Activated T-cell treated with anti-CD3 and anti-CD28 coated beads, Interleukin-2, amount 50 U/mL, for 72 hours (primary cell): Measurements from ENCODE around the gene AVPR2. TPM values are rescaled to one million over a fixed set of nuclear protein-coding genes. Genes with fewer than 3 reads are reported as not detected.

Experiments used
- ATAC-seq, 2 donors: fragments of 150-1000 bp; cut with Tn5 transposase; replicated peaks in 1 of 2; 2 replicates each; pipeline ENCODE4 v1.10.0; 2021; ENCODE audit warnings: moderate library complexity in 2 of 2, mild to moderate bottlenecking in 1 of 2
- DNase-seq, 2 donors: peaks; one replicate each; pipeline ENCODE4 v3.0.0; 2021 to 2022; ENCODE audit warnings: mixed read lengths in 1 of 2
- H3K27ac Mint-ChIP-seq: one replicate; pipeline ENCODE4 v1.8.0; 2022; ENCODE audit warnings: mild to moderate bottlenecking, moderate library complexity, mixed read lengths
- H3K27me3 Mint-ChIP-seq: one replicate; pipeline ENCODE4 v1.8.0; 2022; ENCODE audit warnings: low read depth, mixed read lengths
- H3K36me3 Mint-ChIP-seq, 2 donors: one replicate each; pipeline ENCODE4 v1.8.0; 2022; ENCODE audit warnings: mixed read lengths in 2 of 2, mild to moderate bottlenecking in 1 of 2; ENCODE audit not compliant: insufficient read depth in 2 of 2
- H3K4me1 Mint-ChIP-seq: one replicate; pipeline ENCODE4 v1.8.0; 2022; ENCODE audit warnings: low read depth, mixed read lengths
- H3K4me3 Mint-ChIP-seq, 2 donors: one replicate each; pipeline ENCODE4 v1.8.0; 2022; ENCODE audit warnings: mild to moderate bottlenecking in 2 of 2, mixed read lengths in 2 of 2, moderate library complexity in 2 of 2
- H3K9me3 Mint-ChIP-seq, 2 donors: one replicate each; pipeline ENCODE4 v1.8.0; 2022; ENCODE audit warnings: mixed read lengths in 2 of 2
- total RNA-seq, 2 donors: library from RNA; stranded (reverse); gene quantifications; one replicate each; pipeline ENCODE4 v1.2.3, GENCODE V29; 2022

The AVPR2 gene
- total RNA-seq, 2 donors from 2014 or later = not detected

DNA sequence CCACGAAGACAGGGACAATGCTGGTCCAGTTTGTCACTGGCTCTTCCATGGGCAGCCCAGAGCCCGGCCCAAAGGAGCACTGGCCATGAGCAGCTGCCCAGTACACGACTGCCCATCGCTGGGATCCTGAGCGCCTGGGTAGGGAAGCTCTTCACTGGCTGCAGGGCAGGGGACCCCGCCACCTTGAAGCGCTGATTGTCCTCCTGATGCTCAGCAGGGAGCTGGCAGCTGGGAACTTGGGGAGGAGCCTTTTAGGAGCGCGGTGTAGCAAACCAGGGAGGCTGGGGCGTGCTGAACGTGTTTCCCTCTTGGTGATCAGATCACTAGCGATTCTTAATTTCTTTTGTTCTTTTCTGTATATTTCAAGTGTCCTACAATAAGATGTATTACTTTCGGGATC lies 20.3 kb upstream of the AVPR2 start:
- Mint-ChIP-seq H3K4me1 (peaks cover 7% of the 10 kb centered on the region), H3K27me3 (peaks cover 41% of the 10 kb centered on the region), H3K27ac (no peak overlapping the region), H3K4me3 (peak overlapping the region; percentile 39 to 66), H3K36me3 (no peaks in the 10 kb centered on the region), H3K9me3 (no peaks in the 10 kb centered on the region)
- DNase-seq (no peak), ATAC-seq (no peak)

DNA sequence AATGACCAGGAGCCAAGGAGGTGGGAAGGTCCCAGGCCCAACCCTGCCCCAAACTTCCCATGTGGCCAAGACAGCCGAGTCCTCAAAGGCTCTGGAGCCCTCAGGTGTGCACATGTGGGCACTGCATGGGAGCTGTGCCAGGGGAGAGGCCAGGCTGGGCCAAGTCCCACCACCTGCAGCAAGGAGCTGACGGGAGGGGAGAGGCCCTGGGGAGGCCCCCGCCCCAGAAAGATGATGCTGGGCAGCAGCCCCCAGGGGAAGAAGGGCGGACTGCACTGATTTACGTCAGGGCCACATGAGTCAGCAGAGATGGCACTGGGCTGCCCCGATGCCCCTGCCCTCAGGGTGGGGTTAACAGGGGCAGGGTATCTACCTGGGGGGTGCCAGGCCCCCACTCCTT lies 19.9 kb upstream of the AVPR2 start:
- Mint-ChIP-seq H3K27me3 (peaks cover 40% of the 10 kb centered on the region), H3K27ac (no peak overlapping the region), H3K4me3 (peak overlapping the region; percentile 61 to 66), H3K36me3 (no peaks in the 10 kb centered on the region), H3K4me1 (peaks cover 4% of the 10 kb centered on the region), H3K9me3 (no peaks in the 10 kb centered on the region)
- ATAC-seq = no peak
- DNase-seq = no peak

DNA sequence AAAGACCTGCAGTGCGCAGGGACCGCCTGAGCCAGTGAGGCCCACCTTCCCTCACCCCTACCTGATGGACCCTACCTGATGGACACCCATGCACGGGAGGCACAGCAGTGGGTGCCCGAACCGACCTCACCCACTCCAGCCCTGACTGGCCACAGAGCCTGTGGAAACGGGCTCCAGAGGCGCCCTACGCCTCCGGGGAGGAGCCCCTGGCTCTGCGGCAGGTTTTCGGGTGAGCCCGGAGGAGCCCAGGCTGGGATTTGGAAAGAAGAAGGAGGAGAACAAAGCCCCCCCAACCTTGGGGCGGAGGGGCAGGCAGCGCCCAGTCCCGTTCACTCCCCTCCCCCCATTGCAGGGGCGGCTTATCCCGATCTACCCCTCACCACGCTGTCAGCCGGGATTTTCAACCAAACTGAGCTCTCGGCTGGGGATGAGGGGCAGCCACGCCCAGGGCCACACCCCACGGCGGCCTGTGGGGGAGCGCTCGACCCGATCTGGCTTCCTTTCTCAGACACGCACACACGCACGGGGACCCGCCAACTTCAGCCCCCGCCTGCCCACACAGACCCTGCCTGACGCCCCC lies 19.2 kb upstream of the AVPR2 start:
- peak; percentile 48 to 55 for ATAC-seq
- Mint-ChIP-seq H3K27ac (no peak overlapping the region), H3K36me3 (no peaks in the 10 kb centered on the region), H3K27me3 (peaks cover 34% of the 10 kb centered on the region), H3K4me1 (peaks cover 4% of the 10 kb centered on the region), H3K9me3 (no peaks in the 10 kb centered on the region), H3K4me3 (peak overlapping the region; percentile 50 to 61)
- DNase-seq = no peak

- peaks cover 34% of the 10 kb centered on the region for H3K27me3 Mint-ChIP-seq
- no peaks in the 10 kb centered on the region for H3K36me3 Mint-ChIP-seq
- peak; percentile 21 to 30 for DNase-seq
- no peaks in the 10 kb centered on the region for H3K9me3 Mint-ChIP-seq
- no peak within 1 kb of the TSS for H3K27ac Mint-ChIP-seq
- H3K4me1 Mint-ChIP-seq = peaks cover 4% of the 10 kb centered on the region
- peak within 1 kb of the TSS; percentile 50 to 61 for H3K4me3 Mint-ChIP-seq
- peak; percentile 66 to 67 for ATAC-seq
These were observed 18.2 kb upstream of the AVPR2 start, which contains the start of gene L1CAM for GRCh38 chrX:153885968-153886903. Gene L1CAM (minus strand): TSS chrX:153886173. CDS start chrX:153875836, 10,337 bp downstream.

GRCh38 chrX:153886915-153887314 lies 17.6 kb upstream of the AVPR2 start:
- ATAC-seq (no peak), DNase-seq (no peak)
- H3K9me3 Mint-ChIP-seq = no peaks in the 10 kb centered on the region
- peak overlapping the region in 1 of 2 donors; percentile 47 for H3K4me3 Mint-ChIP-seq
- peaks cover 36% of the 10 kb centered on the region for H3K27me3 Mint-ChIP-seq
- H3K4me1 Mint-ChIP-seq = peaks cover 4% of the 10 kb centered on the region
- H3K36me3 Mint-ChIP-seq = no peaks in the 10 kb centered on the region
- H3K27ac Mint-ChIP-seq = no peak overlapping the region

DNA sequence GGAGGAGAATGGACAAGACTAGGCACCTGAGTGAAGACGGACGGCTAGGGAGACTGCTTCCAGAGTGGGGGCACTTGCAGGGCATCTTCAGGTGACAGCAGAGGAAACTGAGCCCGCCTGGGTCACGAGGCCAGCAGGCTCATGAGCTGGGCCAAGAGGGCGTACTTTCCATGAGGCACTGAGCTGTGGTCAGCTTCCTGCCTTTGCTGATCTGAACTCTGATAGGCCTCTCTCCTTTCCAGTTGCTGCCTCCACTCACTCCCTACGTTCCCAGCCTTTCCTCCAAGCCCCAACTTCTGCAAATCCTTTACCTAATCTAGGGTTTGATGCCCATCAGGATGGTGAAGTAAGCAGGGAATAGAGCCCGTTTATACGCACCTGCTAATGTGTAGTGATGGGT lies 17.1 kb upstream of the AVPR2 start:
- Mint-ChIP-seq H3K27me3 (peaks cover 40% of the 10 kb centered on the region), H3K27ac (no peak overlapping the region), H3K36me3 (no peaks in the 10 kb centered on the region), H3K9me3 (no peaks in the 10 kb centered on the region), H3K4me1 (peaks cover 4% of the 10 kb centered on the region), H3K4me3 (no peak overlapping the region)
- no peak for ATAC-seq
- no peak for DNase-seq

GRCh38 chrX:153888344-153888743 lies 16.1 kb upstream of the AVPR2 start:
- Mint-ChIP-seq H3K36me3 (no peaks in the 10 kb centered on the region), H3K27ac (no peak overlapping the region), H3K9me3 (no peaks in the 10 kb centered on the region), H3K27me3 (peaks cover 47% of the 10 kb centered on the region), H3K4me3 (no peak overlapping the region), H3K4me1 (peaks cover 4% of the 10 kb centered on the region)
- DNase-seq (no peak), ATAC-seq (no peak)

GRCh38 chrX:153889123-153889522 lies 15.3 kb upstream of the AVPR2 start:
- peaks cover 53% of the 10 kb centered on the region for H3K27me3 Mint-ChIP-seq
- ATAC-seq (no peak), DNase-seq (no peak)
- peaks cover 4% of the 10 kb centered on the region for H3K4me1 Mint-ChIP-seq
- no peaks in the 10 kb centered on the region for H3K36me3 Mint-ChIP-seq
- H3K9me3 Mint-ChIP-seq = no peaks in the 10 kb centered on the region
- no peak overlapping the region for H3K4me3 Mint-ChIP-seq
- H3K27ac Mint-ChIP-seq = no peak overlapping the region

DNA sequence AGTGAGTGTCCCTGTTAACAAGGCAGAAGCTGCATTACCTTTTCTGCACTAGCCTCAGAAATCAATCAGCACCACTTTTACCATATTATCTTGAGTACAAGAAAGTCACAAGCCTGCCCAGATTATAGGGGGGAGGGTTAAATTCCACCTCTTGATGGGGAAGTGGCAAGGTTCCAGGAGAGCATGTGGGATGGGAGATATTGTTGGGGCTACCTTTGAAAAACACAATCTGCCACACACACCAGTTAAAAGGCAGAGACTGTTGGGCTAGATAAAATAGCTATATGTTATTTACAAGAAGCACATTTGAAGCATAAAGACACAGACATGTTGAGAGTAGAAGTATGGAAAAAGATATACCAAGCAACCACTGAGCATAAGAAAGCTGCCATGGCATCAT lies 6.6 kb upstream of the AVPR2 start:
- Mint-ChIP-seq H3K27me3 (peaks cover 40% of the 10 kb centered on the region), H3K27ac (no peak overlapping the region), H3K4me1 (peaks cover 28% of the 10 kb centered on the region), H3K4me3 (no peak overlapping the region), H3K9me3 (peaks cover 0 to 1% of the 10 kb centered on the region in 2 donors), H3K36me3 (no peaks in the 10 kb centered on the region)
- no peak for DNase-seq
- no peak for ATAC-seq

GRCh38 chrX:153900831-153901752 lies 3.4 kb upstream of the AVPR2 start:
- H3K27ac Mint-ChIP-seq = peak overlapping the region; percentile 77
- peaks cover 44% of the 10 kb centered on the region for H3K4me1 Mint-ChIP-seq
- H3K27me3 Mint-ChIP-seq = peaks cover 36% of the 10 kb centered on the region

DNA sequence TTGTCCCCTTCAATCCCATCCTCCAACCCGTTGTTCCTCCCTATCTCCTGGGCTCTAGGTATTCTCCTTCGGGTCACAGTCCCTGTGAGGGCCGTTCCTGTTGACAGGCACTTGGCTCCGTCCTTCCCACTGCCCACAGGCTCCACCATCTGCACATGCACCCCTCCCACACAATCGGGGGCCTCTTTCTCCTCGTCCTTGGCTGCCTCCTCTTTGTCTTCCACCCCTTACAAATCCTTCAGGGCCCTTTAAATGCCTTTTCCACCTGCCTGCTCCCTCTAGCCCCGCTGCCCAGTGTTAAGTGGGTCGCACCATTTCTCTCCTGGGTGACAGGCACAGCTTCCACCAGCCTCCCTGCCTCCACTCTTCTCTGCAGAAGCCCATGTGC lies 2.7 kb upstream of the AVPR2 start:
- DNase-seq (no peak), ATAC-seq (no peak)
- H3K4me3 Mint-ChIP-seq = peak overlapping the region; percentile 64 to 66
- H3K27ac Mint-ChIP-seq = peak overlapping the region; percentile 77
- H3K4me1 Mint-ChIP-seq = peaks cover 40% of the 10 kb centered on the region
- H3K36me3 Mint-ChIP-seq = no peaks in the 10 kb centered on the region
- H3K9me3 Mint-ChIP-seq = peaks cover 0 to 1% of the 10 kb centered on the region in 2 donors
- H3K27me3 Mint-ChIP-seq = peaks cover 30% of the 10 kb centered on the region

More at GRCh38 chrX:153900831-153901752, 3.4 kb upstream of the AVPR2 start:
- peaks cover 0 to 1% of the 10 kb centered on the region in 2 donors for H3K9me3 Mint-ChIP-seq
- peak; percentile 77 to 86 for ATAC-seq
- no peaks in the 10 kb centered on the region for H3K36me3 Mint-ChIP-seq
- DNase-seq = peak; percentile 65 to 66
- H3K4me3 Mint-ChIP-seq = peak overlapping the region; percentile 66 to 85

DNA sequence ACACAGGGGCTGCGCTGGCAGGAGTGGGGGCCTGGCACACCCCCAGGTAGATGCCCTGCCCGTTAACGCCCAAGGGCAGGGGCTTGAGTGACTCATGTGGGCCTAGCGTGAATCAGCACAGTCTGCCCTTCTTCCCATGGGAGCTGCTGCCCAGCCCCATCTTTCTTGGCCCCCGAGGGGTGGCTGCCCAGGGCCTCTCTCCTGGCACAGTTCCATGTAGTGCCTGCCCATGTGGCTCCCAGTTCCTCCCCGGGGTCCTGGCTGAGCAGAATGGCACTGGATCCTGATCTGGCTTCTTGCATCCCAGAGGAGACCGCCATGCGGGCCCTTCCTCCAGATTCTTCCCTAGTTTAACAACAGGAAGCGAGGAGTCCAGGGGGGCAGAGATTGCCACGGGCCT lies 2.1 kb upstream of the AVPR2 start:
- H3K4me1 Mint-ChIP-seq = peaks cover 39% of the 10 kb centered on the region
- no peaks in the 10 kb centered on the region for H3K36me3 Mint-ChIP-seq
- no peak overlapping the region for H3K4me3 Mint-ChIP-seq
- H3K9me3 Mint-ChIP-seq = peaks cover 0 to 1% of the 10 kb centered on the region in 2 donors
- ATAC-seq = no peak
- H3K27me3 Mint-ChIP-seq = peaks cover 29% of the 10 kb centered on the region
- no peak for DNase-seq
- no peak overlapping the region for H3K27ac Mint-ChIP-seq
